Stimulated activated CD8-positive, alpha-beta memory T cell treated with anti-CD3 and anti-CD28 coated beads, Interleukin-15, amount 100 ng/mL, for 24 hours (primary cell): Measurements from ENCODE around the gene ITGA11.

Experiments used
- DNase-seq: peaks from one replicate; pipeline ENCODE4 v3.0.0-alpha.2; 2020; ENCODE audit warnings: low read depth

The ITGA11 gene

GRCh38 chr15:68373028-68373427 lies 58.9 kb downstream of the ITGA11 start:
- DNase-seq = no peak

- no peak for DNase-seq
Observed at GRCh38 chr15:68372291-68372811, 59.6 kb downstream of the ITGA11 start.

DNA sequence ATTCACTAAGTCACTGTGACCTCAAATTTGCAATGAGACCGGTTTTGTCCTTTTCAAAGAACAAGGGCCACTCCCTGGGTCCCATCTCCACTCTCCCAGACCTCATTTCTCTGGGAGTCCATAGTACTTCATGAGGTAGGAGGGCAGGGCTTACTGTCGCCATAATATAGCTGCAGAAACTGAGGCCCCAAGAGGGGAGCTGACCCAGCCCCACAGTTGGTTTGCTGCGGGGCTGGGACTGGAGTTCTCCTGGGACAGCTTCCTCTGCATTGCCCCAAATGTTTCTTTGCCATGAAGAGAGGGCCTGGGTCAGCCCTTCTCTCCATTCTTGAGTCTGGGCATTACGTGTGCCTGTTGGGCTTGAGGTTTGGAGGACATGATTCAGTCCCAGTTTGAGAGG lies 60.1 kb downstream of the ITGA11 start:
- DNase-seq = no peak

DNA sequence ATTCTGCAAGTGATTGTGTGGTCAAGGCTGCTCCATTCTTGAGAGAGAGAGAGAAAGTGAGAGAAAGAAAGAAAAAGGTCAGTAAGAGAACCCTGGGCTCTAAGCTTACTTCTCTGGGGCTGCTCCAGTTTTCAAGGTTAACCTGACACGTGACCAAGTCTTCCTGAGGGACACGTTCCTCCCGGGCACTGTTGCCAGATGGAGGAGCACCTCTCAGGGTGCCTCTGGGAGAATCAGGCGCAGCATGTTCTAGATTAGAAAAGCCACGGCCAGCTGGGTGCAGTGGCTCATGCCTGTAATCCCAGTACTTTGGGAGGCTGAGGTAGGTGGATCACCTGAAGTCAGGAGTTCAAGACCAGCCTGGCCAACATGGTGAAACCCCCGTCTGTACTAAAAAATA lies 60.8 kb downstream of the ITGA11 start:
- DNase-seq = no peak

- DNase-seq = no peak
Observed at GRCh38 chr15:68370768-68371151, 61.2 kb downstream of the ITGA11 start.

GRCh38 chr15:68369931-68370767 lies 61.8 kb downstream of the ITGA11 start:
- DNase-seq = no peak

- DNase-seq = no peak
Observed at GRCh38 chr15:68368731-68369435, 63.1 kb downstream of the ITGA11 start.

- no peak for DNase-seq
Observed at GRCh38 chr15:68367992-68368391, 64.0 kb downstream of the ITGA11 start.

DNA sequence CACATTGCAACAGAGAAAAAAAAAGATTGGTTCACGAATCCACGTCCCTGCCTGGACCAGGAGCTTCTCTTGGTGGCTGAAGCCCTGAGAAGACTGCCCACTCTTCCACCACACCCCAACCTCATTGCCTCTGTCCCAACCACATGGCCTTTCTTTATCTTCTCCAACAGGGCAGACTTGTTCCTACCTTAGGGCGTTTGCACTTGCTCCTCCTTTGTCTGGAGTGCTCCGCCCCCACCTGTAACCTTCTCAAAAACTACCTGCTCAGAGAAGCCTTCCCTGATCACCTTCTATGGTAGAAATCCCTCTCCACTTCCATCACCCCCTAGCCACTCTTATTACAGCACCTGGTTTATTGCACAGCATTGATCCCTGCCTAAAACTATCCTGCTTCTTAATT lies 64.7 kb downstream of the ITGA11 start:
- no peak for DNase-seq

DNA sequence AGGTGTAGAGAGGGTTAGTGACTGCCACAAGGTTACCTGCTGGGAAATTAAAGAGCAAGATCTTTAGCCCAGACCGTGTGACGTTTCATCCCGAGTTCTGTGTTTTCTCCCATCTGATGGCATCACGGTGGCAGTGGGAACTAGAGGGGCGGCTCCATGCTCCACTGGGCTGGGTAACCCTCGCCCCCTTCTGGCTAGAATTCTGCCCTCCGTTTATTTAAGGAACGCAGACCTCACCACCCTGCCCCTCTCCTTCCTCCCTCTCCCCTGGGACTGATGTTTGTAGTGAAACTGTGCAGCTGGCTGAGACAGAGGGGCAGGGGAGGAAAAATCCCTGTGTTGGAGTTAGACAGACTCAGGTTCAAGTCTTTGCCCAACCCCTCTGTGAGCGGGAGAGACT lies 65.6 kb downstream of the ITGA11 start:
- no peak for DNase-seq

DNA sequence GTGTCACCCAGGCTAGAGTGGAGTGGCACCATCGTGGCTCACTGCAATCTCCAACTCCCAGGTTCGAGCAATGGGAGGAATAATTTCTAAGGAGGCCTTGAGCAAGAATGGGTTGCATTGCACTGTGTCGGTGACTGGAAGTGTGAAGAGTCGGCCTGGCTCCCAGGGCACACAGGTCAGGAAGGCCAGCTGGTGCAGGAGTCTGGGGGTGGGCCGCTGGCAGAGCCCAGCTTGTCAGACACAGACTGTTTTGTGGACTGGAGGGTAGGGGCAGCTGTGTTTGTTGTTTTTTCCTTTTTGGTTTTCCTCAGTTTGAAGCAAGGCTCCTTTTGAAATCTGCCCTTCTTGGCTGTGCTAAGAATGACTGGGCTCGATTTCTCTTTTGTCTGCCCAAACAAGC lies 66.2 kb downstream of the ITGA11 start:
- no peak for DNase-seq

DNA sequence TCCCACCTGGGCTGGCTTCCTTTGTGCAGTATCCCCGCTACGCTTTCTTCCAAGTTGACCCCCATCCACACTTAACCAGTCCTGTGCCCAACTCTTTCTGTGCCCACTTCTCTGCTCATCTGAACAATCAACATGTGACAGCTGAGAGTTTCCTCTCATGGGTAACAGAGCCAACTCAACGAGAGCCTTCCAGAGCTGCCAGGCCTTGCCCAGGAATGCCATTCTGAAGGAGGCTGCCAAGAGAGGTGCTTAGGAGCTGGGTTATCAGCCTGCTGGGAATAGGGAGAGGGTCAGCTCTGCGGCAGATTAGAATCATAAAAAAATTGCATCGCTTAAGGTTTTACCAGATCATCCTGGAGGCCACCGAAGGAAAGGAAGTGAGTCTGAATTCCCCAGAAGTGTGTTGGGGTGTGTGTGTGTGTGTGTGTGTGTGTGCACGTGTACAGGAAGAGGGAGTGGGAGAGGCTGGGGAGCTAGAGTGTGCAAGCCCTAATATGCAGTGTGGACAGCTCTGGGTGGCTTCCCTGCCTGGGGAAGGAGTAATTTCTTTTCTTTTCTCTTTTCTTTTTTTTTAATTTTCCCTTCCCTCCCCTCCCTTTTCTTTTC lies 66.7 kb downstream of the ITGA11 start:
- no peak for DNase-seq

DNA sequence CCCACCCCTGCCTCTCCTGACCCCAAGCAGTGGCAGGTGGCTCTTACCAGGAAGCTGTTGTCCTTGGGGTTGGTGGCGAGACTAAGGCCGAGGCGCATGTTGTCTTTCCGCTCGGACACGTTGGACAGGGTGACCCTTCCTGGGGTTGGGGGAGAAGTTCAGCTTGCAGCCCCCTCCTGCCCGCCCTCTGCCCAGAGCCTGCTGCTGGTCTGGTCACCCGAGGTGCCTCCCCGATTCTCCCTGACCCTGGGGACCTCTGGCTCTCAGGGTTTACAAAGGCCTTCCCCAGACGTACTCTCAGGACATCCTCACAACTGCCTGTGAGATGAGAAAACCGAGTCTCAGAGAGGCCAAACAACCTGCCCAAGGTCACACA lies 67.3 kb downstream of the ITGA11 start:
- no peak for DNase-seq

- DNase-seq = no peak
Observed at GRCh38 chr15:68364028-68364659, 67.8 kb downstream of the ITGA11 start.

- DNase-seq = no peak
Observed at GRCh38 chr15:68363353-68363752, 68.6 kb downstream of the ITGA11 start.

DNA sequence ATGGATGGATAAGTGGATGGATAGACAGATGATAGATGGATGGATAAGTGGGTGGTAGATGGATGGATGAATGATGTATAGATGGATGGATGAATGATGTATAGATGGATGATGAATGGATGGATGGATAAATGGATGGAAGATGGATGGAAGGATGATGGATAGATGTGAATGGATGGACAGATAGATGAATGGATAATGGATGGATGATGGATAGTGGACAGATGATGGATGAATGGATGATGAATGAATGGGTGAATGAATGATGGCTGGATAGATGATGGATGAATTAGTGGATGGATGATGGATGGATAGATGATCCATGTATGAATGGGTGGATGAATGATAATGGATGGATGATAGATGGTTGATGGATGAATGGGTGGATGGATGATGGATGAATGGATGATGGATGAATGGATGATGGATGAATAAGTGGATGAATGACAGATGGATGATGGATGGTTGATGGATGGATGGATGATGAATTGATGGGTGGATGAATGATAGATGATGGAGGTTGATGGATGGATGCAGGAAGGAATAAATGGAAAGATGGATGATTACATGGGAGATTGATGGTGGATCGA lies 69.3 kb downstream of the ITGA11 start:
- no peak for DNase-seq

- no peak for DNase-seq
Observed at GRCh38 chr15:68360721-68361120, 71.2 kb downstream of the ITGA11 start.

GRCh38 chr15:68356778-68357177 lies 75.2 kb downstream of the ITGA11 start:
- DNase-seq = no peak

DNA sequence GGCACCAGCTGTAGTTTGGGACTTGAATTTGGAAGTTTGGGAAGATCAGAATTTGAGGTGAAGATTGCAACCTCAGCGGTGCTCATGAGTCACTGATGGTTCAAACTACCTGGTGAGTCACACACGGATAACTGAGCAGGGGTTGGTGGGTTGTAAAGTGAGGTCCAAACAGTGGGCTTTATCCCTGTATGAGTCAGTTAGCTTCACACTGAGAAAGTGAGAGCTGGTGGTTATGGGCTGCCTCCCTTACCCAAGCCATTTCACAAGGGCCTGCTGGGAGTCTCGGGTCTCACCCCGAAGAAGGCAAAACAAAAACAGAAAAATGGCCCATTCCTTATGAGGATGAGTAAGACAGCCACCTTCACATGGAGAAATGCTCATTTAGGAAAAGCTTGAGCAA lies 77.0 kb downstream of the ITGA11 start:
- DNase-seq = no peak

DNA sequence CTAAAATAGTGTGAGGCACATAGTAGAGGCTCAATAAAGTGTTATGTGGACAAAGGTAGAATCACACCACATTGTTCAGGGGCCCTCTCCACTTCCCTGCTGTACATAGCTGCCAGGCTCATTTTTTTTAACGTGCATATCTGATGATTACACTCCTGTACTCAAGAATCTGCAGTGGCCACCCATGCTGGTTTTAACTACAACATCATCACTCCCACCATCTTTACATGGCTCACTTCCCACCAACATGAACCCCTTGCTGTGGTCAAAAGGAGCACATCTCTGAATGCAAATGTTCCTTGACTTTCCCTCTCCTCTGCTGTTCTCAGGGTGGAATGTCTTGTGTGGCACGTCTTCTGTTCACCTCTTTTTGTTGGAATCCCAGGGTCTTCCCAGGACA lies 77.7 kb downstream of the ITGA11 start:
- DNase-seq = no peak

- no peak for DNase-seq
Observed at GRCh38 chr15:68353421-68354135, 78.4 kb downstream of the ITGA11 start.
